ENCODE data around the gene CDCP1.
A peak's percentile ranks its signal among the peaks of the same experiment; 100 is the strongest.
"Not testable (repeated sequence)": the region's sequence is repeated elsewhere in the genome, so short reads cannot be mapped to it uniquely, and the experiment has no call there.

Gene CDCP1

GRCh38 chr3:45054196-45054857, 91.9 kb downstream of the CDCP1 start:
- DNase-seq = peak; percentile 49

- not testable (repeated sequence) for DNase-seq
These were observed 92.4 kb downstream of the CDCP1 start for GRCh38 chr3:45053805-45054195.

GRCh38 chr3:45051685-45052084, 94.5 kb downstream of the CDCP1 start:
- DNase-seq = no peak

GRCh38 chr3:45049807-45050206, 96.4 kb downstream of the CDCP1 start:
- no peak for DNase-seq

- no peak for DNase-seq
These were observed 97.9 kb downstream of the CDCP1 start for GRCh38 chr3:45048244-45048643.

- DNase-seq = peak; percentile 28
These were observed 102.4 kb downstream of the CDCP1 start for GRCh38 chr3:45043728-45044299.

- DNase-seq = no peak
These were observed 104.0 kb downstream of the CDCP1 start for GRCh38 chr3:45042162-45042561.

- no peak for DNase-seq
These were observed 104.5 kb downstream of the CDCP1 start for GRCh38 chr3:45041666-45042065.

GRCh38 chr3:45037720-45038455, 108.3 kb downstream of the CDCP1 start:
- DNase-seq = peak; percentile 95

GRCh38 chr3:45035441-45036301, 110.5 kb downstream of the CDCP1 start:
- no peak for DNase-seq

- peak; percentile 17 for DNase-seq
These were observed 111.4 kb downstream of the CDCP1 start for GRCh38 chr3:45034612-45035252.

- no peak for DNase-seq
These were observed 112.4 kb downstream of the CDCP1 start for GRCh38 chr3:45033791-45034190.

All from hematopoietic multipotent progenitor cell treated with erythropoietin and hydrocortisone succinate and interleukin-3 and kit ligand, for 8 days (in vitro differentiated cells).